HEK293 (cell line): ENCODE data around the gene TNNC1.

Source experiments
- CTCF ChIA-PET: fragments of 350-600 bp; formaldehyde crosslinking; extraction: SDS; loops from one replicate; lab custom pipeline; 2021; ENCODE audit warnings: antibody characterized with exemption; lab: Yijun Ruan, JAX
- POLR2A ChIA-PET: fragments of 300-600 bp; formaldehyde crosslinking; extraction: SDS; loops from one replicate; lab custom pipeline; 2020; ENCODE audit warnings: antibody characterized with exemption, inconsistent platforms; lab: Yijun Ruan, JAX
- H3K27ac ChIP-seq: fragments of 200-500 bp; sonication (Bioruptor generic); 2 replicates; pipeline ENCODE4 v1.5.1; 2014; ENCODE audit warnings: low read depth, low read length, control low read depth, inconsistent platforms; ENCODE audit errors: extremely low read depth
- H3K36me3 ChIP-seq, 2 experiments: fragments of 200-500 bp in 1 of 2; sonication (Bioruptor generic) in 1 of 2; 1 replicate in 1 of 2; 2 replicates in 1 of 2; pipeline ENCODE4 v1.5.1; 2014 to 2017; ENCODE audit warnings: inconsistent platforms in 2 of 2, low read length in 2 of 2; ENCODE audit not compliant: control insufficient read depth in 2 of 2, insufficient read depth in 1 of 2
- H3K4me1 ChIP-seq: fragments of 200-500 bp; sonication (Bioruptor generic); 2 replicates; pipeline ENCODE4 v1.5.1; 2014; ENCODE audit warnings: mild to moderate bottlenecking, low read length, inconsistent platforms; ENCODE audit not compliant: control insufficient read depth, insufficient read depth
- H3K4me3 ChIP-seq: 2 replicates; pipeline ENCODE4 v1.5.1; 2011; ENCODE audit warnings: low read depth, mild to moderate bottlenecking, control low read depth, low read length, moderate library complexity
- H3K9me3 ChIP-seq: fragments of 200-500 bp; sonication (Bioruptor generic); 2 replicates; pipeline ENCODE4 v1.5.1; 2014; ENCODE audit warnings: low read depth, low read length, inconsistent platforms; ENCODE audit not compliant: control insufficient read depth, insufficient read depth
- GLIS2 ChIP-seq: fragments of 450-650 bp; formaldehyde crosslinking; IDR thresholded peaks from 2 replicates; pipeline ENCODE4 v1.5.1; 2016; ENCODE audit warnings: missing biosample characterization, missing genetic modification characterization
- PRDM1 ChIP-seq: fragments of 450-650 bp; formaldehyde crosslinking; IDR thresholded peaks from 2 replicates; pipeline ENCODE4; 2016; ENCODE audit warnings: missing biosample characterization, missing genetic modification characterization
- SP2 ChIP-seq: fragments of 450-650 bp; formaldehyde crosslinking; IDR thresholded peaks from 2 replicates; pipeline ENCODE4 v1.5.1; 2016; ENCODE audit warnings: missing biosample characterization, missing genetic modification characterization
- ZBTB26 ChIP-seq: fragments of 450-650 bp; formaldehyde crosslinking; optimal IDR thresholded peaks from 2 replicates; pipeline ENCODE3; 2016; ENCODE audit warnings: missing biosample characterization, mild to moderate bottlenecking, missing genetic modification characterization
- ZBTB8A ChIP-seq: fragments of 450-650 bp; formaldehyde crosslinking; IDR thresholded peaks from 2 replicates; pipeline ENCODE4 v1.5.1; 2016; ENCODE audit warnings: missing biosample characterization, missing genetic modification characterization
- ZNF324 ChIP-seq: fragments of 450-650 bp; formaldehyde crosslinking; IDR thresholded peaks from 2 replicates; pipeline ENCODE4 v1.5.1; 2016; ENCODE audit warnings: missing biosample characterization, missing genetic modification characterization
- ZNF335 ChIP-seq: fragments of 450-650 bp; formaldehyde crosslinking; conservative IDR thresholded peaks from 2 replicates; pipeline ENCODE4 v1.5.1; 2016; ENCODE audit warnings: missing biosample characterization, missing genetic modification characterization
- ZNF366 ChIP-seq: fragments of 450-650 bp; formaldehyde crosslinking; conservative IDR thresholded peaks from 2 replicates; pipeline ENCODE4 v1.5.1; 2016; ENCODE audit warnings: missing biosample characterization, missing genetic modification characterization
- ZNF398 ChIP-seq: fragments of 450-650 bp; formaldehyde crosslinking; IDR thresholded peaks from 2 replicates; pipeline ENCODE4 v1.5.1; 2017; ENCODE audit warnings: missing biosample characterization, missing genetic modification characterization
- ZNF449 ChIP-seq: fragments of 450-650 bp; formaldehyde crosslinking; IDR thresholded peaks from 2 replicates; pipeline ENCODE4 v1.5.1; 2017; ENCODE audit warnings: missing biosample characterization, mild to moderate bottlenecking, missing genetic modification characterization, moderate library complexity
- ZNF596 ChIP-seq: fragments of 450-650 bp; IDR thresholded peaks from 2 replicates; pipeline ENCODE4 v1.5.0; 2018; ENCODE audit warnings: missing biosample characterization, mild to moderate bottlenecking, missing genetic modification characterization, moderate library complexity
- ZNF791 ChIP-seq: fragments of 450-650 bp; formaldehyde crosslinking; IDR thresholded peaks from 2 replicates; pipeline ENCODE4 v1.5.1; 2016; ENCODE audit warnings: missing biosample characterization, missing genetic modification characterization

TNNC1 gene

GRCh38 chr3:52444860-52445793 is 8.7 kb downstream of the TNNC1 start, which contains the start of gene SEMA3G (continued):
- TF ChIP-seq ZNF324 (no peak), GLIS2 (tag by site-specific recombination) (peak; percentile 35; the same call in 1 of the 2 replicates), ZNF335 (tag by site-specific recombination) (0 out of 2 replicates have a peak, but pooled peaks have one; percentile 17), ZBTB8A (peak; percentile 62), ZNF449 (tag by site-specific recombination) (no peak)

GRCh38 chr3:52443791-52444687 is 9.8 kb downstream of the TNNC1 start:
- H3K36me3 ChIP-seq, result no peaks in the 10 kb centered on the region
- no peaks in the 10 kb centered on the region for H3K4me1 ChIP-seq
- TF ChIP-seq ZNF596, result no peak
- TF ChIP-seq SP2 (tag by site-specific recombination), result peak; percentile 16; the same call in 1 of the 2 replicates
- peak; percentile 9 for TF ChIP-seq ZBTB26 (tag by site-specific recombination)
- TF ChIP-seq ZNF791 (tag by site-specific recombination), result no peak
- TF ChIP-seq ZNF398, result peak; percentile 15; the same call in 1 of the 2 replicates
- TF ChIP-seq ZNF366 (tag by site-specific recombination), result no peak
- POLR2A ChIA-PET, result no interaction called here
- H3K27ac ChIP-seq, result no peak overlapping the region
- H3K4me3 ChIP-seq, result no peak overlapping the region
- no peaks in the 10 kb centered on the region for H3K9me3 ChIP-seq
- CTCF ChIA-PET, result interaction anchor here (1.1 to 7.9 kb wide), 2 partner anchors 17 to 32 kb away, joined by 5 to 97 read pairs; no protein-coding TSS in a partner anchor

- no peak for TF ChIP-seq PRDM1 (tag by site-specific recombination)
- no peaks in the 10 kb centered on the region for H3K9me3 ChIP-seq
- POLR2A ChIA-PET, result no interaction called here
- no peak overlapping the region for H3K4me3 ChIP-seq
- CTCF ChIA-PET, result interaction anchor here (1.1 to 7.9 kb wide), 2 partner anchors 16 to 31 kb away, joined by 5 to 97 read pairs; no protein-coding TSS in a partner anchor
- no peaks in the 10 kb centered on the region for H3K36me3 ChIP-seq
- no peak overlapping the region for H3K27ac ChIP-seq
- no peaks in the 10 kb centered on the region for H3K4me1 ChIP-seq
These were observed 10.6 kb downstream of the TNNC1 start for GRCh38 chr3:52443268-52443610.
